Fibroblast of the aortic adventitia (primary cell): ENCODE results near the gene USP34. TPM values are rescaled to one million over a fixed set of nuclear protein-coding genes. Genes with fewer than 3 reads are reported as not detected.
"Not testable (repeated sequence)": the region's sequence is repeated elsewhere in the genome, so short reads cannot be mapped to it uniquely, and the experiment has no call there.

ENCODE experiments used
- DNase-seq: peaks from one replicate; pipeline ENCODE4 v3.0.0-alpha.2; 2010; ENCODE audit warnings: low read depth
- H3K4me3 ChIP-seq: 2 replicates; pipeline ENCODE4 v1.5.1; 2011; ENCODE audit warnings: low read depth, mild to moderate bottlenecking, control low read depth, low read length, moderate library complexity
- CTCF ChIP-seq: IDR thresholded peaks from 2 replicates; pipeline ENCODE4 v1.5.1; 2011; ENCODE audit warnings: mild to moderate bottlenecking, low read length, control low read depth, inconsistent platforms; ENCODE audit not compliant: insufficient read depth
- small RNA-seq: library from RNA; depleted of rRNA; stranded (forward); fragments of <200 nt; gene quantifications from one replicate; pipeline ENCODE3, GENCODE V24; 2012
- total RNA-seq: library from RNA; depleted of rRNA; stranded (reverse); fragments of >200 nt; gene quantifications from 2 replicates; pipeline ENCODE4 v1.2.3, GENCODE V29; 2012; ENCODE audit warnings: low replicate concordance

USP34 gene
- total RNA-seq, 1 donor: 130 TPM

- no peak for DNase-seq
- H3K4me3 ChIP-seq: no peak overlapping the region
- no peak for TF ChIP-seq CTCF
Measured at GRCh38 chr2:61149074-61149473, 321.8 kb downstream of the USP34 start.

- H3K4me3 ChIP-seq, DNase-seq: not testable (repeated sequence)
Measured at GRCh38 chr2:61148091-61148490, 322.8 kb downstream of the USP34 start.

- no peak for DNase-seq
- TF ChIP-seq CTCF: no peak
- H3K4me3 ChIP-seq: no peak overlapping the region
Measured at GRCh38 chr2:61145990-61146389, 324.9 kb downstream of the USP34 start.

GRCh38 chr2:61144697-61145268 lies 326.1 kb downstream of the USP34 start:
- DNase-seq: peak; percentile 99
- peak overlapping the region; percentile 94 for H3K4me3 ChIP-seq
- no peak for TF ChIP-seq CTCF

GRCh38 chr2:61141151-61141550 lies 329.7 kb downstream of the USP34 start:
- no peak overlapping the region for H3K4me3 ChIP-seq
- no peak for TF ChIP-seq CTCF
- DNase-seq: no peak

GRCh38 chr2:61138859-61139258 lies 332.0 kb downstream of the USP34 start:
- no peak overlapping the region for H3K4me3 ChIP-seq
- no peak for DNase-seq
- no peak for TF ChIP-seq CTCF

Small RNA genes within 50 kb of the gene (small RNA-seq; reads per million reads assigned to genes)
- gene SNORA70B: 0.45 reads per million

Other genes starting within 250 kb of the USP34 start
- 201 and 220 TPM in 2 replicates for gene XPO1, start 67.3 kb upstream of the USP34 start, total RNA-seq